NCI-H187 treated with DMSO at 0.1 percent for 48 hours (cell line): ENCODE measurements around the gene CHN2.
A peak's percentile ranks its signal among the peaks of the same experiment; 100 is the strongest.

ENCODE experiments used
- DNase-seq: peaks from one replicate; lab custom pipeline; 2025; lab: John Stamatoyannopoulos, UW

The CHN2 gene

GRCh38 chr7:29364661-29365060 lies 170.1 kb downstream of the CHN2 start:
- DNase-seq, result no peak

- no peak for DNase-seq
These were observed 170.8 kb downstream of the CHN2 start for GRCh38 chr7:29365423-29365822.

GRCh38 chr7:29367784-29368183 lies 173.2 kb downstream of the CHN2 start:
- DNase-seq, result no peak

DNA sequence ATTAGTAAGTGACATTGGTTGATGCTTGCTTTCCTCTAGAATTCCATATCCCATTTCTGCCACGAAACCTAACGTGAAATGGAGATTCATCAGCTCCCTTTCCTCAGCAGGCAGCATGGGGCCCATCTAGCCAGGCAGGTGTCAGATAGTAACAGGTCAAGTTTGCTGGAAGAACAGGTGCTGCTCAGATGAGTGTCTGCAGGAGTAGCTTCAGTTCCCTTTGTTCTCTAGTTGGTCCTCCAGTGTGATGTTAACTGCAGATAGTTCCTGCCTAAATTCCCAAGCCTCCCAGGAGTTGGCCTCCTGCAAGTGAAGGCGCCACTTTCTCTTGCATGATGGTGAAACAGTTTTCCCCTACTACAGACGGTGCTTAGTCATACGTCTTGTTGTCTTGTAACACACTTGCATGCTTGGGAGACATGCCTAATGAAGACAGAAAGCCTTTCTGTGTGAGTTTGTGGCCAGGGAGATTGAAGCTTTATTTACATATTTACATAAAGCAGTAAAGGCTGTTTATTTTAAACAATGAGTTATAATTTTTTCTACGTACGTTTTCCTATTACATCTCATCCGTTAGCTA lies 175.4 kb downstream of the CHN2 start:
- DNase-seq, result peak; percentile 30

DNA sequence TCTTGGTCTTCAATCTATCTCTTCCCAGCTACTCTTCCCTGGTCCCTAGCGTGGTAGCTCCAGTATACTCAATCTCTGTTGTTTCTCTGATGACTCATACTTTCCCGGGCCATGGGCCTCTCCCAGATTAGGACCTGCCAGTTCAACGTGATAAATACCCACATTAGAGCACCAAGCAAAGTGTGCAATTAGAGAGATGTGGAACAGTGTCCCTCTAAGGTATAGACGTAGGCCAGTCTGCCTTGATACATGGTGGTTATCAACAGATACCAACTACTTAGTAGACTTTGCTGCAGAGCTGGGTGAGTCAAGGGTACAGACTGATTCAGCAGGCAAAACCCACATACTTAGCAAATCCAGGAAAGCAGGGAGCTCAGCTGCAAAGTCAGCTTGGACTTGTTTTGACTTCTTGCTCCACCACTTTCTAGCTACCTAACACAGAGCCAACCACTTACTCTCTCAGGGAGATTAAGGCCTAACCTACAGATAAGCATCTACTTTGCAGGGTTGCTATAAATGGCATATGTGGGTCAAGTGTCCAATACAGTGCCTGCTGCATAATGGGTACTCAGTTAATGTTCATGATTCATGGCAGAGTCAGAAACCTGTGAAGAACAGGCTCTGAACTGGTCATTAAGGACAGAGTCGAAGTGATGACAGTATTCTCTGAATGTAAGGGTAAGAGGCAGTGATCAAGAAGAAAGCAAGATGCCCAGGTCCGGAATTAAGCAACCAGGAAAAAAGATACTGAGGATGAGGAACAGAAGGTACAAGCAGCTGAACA lies 176.1 kb downstream of the CHN2 start:
- DNase-seq, result no peak

GRCh38 chr7:29371472-29371871 lies 176.9 kb downstream of the CHN2 start:
- no peak for DNase-seq

DNA sequence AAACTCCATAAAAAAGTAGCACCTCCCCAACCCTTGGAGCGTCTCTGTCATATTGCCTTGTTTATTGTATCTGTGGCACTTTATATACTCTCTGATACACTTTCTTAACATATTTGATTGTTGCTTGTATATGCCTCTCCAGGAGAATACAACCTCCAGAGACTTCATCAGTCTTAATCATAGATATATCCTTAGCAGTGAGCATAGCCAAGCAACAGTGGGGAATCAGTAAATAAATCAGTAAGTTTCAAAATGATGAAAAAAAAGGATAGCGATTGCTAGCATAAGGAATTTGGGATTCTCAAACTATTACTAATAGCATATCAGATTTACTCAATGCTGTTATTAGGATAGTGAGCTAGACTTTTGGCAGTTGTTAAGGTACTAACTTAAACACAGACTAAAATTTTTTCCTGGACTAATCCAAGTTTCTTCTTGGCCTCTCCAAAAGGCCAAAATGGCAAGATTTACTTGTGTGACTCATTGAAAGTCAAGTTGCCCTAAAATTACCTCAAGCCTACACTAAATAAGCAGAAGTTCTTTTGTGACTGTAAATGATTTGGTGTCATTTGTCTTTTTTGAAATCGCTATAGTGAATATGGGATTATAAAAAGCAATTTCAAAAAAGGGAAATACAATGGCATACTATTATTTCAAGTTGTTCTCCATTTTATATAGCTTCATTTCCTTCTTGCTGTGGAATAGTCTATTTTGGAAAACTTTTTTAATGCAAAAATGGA lies 177.9 kb downstream of the CHN2 start:
- no peak for DNase-seq

- DNase-seq, result no peak
These were observed 181.3 kb downstream of the CHN2 start for GRCh38 chr7:29375641-29376562.

GRCh38 chr7:29377718-29378117 lies 183.1 kb downstream of the CHN2 start:
- DNase-seq, result no peak

DNA sequence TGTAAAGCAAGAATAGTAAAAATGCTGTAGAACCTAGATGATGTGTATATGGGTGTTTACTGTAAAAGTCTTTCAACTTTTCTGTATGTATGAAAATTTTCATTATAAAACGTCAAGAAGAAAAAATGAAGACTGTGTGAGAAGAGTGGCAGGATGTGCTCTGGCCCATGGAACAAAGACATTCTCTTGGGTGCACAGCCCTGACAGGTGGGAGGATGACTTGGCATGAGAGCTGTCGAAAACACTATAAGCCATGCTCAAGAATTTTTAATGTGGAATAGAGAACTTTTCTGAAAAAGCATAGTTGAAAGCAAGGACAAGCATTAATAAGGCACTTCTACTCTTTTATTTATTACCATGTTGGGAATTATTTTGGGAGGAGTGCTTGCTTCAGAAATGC lies 185.0 kb downstream of the CHN2 start:
- no peak for DNase-seq

DNA sequence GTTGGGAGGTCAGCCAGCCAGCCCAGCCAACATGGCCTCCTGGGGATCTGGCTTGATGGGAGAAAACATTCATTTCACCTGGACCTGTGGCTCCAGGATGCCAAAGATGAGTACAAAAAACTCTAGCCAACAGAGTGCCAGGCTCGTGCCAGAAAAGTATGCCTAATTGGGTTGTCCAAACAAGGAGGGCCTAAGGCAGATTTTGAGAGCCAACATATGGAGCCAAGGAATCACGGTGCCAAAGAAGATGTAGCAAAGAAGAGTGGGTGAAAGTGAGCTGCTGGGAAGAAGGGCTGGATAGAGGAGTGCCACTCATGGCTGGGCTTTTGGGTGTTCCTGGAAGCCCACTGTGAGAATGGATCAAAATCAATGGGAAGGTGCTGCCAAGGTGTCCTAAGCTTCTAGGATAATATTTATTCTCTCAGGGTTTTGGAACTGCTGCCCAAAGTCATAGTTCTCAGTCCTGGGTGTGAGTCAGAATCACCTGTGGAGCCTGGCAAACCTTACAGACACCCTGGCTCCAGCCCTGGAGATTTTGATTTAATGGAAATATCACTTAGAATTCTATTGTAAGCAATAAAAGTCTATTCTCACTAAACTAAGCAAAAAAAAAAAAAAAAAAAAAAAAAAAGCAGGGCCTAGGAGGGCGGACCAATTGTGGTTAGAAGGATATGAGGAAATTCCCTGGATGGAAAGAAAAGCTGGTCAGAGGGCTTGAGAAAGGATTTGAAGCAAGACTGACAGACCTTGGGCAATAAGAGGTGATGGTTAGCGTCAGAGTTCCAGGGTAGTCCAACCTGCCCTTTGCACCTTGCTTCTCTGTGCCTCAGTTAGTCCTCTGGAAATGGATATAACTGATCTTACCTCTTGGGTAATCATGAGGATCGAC lies 186.9 kb downstream of the CHN2 start:
- DNase-seq, result no peak

GRCh38 chr7:29384277-29384676 lies 189.7 kb downstream of the CHN2 start:
- no peak for DNase-seq

GRCh38 chr7:29385214-29385814 lies 190.7 kb downstream of the CHN2 start:
- no peak for DNase-seq

GRCh38 chr7:29386196-29386765 lies 191.7 kb downstream of the CHN2 start:
- DNase-seq, result no peak

- DNase-seq, result no peak
These were observed 196.7 kb downstream of the CHN2 start for GRCh38 chr7:29391262-29391661.

- DNase-seq, result no peak
These were observed 199.7 kb downstream of the CHN2 start for GRCh38 chr7:29394321-29394720.

DNA sequence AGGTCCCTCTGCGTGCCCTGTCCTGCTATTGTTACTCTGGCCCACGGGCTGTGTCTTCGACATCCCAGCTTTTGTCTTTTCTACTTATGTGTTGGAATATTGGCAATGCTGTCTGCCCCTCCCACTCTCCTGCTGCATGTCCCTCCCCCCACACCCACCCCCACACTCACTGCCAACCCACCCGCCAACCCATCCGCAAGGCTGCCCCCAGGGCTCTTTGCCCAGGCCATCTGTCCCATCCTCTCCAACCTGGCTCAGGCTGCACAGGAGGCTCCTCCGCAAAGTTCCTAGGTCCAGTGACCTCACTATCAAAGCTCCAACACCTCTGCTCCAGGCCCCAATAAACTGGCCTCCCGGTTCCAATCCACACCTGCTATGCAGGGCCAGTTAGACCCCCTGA lies 202.0 kb downstream of the CHN2 start:
- no peak for DNase-seq

GRCh38 chr7:29397398-29397797 lies 202.8 kb downstream of the CHN2 start:
- DNase-seq, result no peak

DNA sequence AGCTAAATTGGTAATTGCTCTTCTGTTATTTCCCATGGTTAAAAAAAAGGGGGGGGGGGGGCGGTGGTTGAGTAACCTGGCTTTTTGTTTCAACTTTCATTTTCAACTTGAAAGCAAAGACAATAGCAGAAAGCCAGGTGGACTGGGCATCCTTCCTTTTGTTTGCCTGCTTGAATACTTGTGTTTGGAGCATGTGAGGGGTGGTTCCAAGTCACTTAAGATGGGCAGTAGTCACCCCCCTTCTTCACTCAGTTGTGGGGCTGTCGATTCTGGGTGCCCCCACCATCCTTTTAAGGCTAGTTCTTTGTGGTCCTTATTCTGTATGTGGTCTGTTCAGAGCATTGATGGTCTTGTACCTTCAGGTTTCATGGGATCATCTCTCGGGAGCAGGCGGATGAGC lies 203.4 kb downstream of the CHN2 start:
- no peak for DNase-seq

- no peak for DNase-seq
These were observed 205.9 kb downstream of the CHN2 start for GRCh38 chr7:29400437-29400836.
